ENCODE results near the gene FBXO31. TPM values are rescaled to one million over a fixed set of nuclear protein-coding genes. Genes with fewer than 3 reads are reported as not detected.
A peak's percentile ranks its signal among the peaks of the same experiment; 100 is the strongest.

FBXO31 gene
- total and polyA plus RNA-seq, 9 of the 15 experiments (the other 6 are each of a cell fraction or from before 2014, with no cell fraction given) = 0.18 to 33.3 (median 10.9) TPM

DNA sequence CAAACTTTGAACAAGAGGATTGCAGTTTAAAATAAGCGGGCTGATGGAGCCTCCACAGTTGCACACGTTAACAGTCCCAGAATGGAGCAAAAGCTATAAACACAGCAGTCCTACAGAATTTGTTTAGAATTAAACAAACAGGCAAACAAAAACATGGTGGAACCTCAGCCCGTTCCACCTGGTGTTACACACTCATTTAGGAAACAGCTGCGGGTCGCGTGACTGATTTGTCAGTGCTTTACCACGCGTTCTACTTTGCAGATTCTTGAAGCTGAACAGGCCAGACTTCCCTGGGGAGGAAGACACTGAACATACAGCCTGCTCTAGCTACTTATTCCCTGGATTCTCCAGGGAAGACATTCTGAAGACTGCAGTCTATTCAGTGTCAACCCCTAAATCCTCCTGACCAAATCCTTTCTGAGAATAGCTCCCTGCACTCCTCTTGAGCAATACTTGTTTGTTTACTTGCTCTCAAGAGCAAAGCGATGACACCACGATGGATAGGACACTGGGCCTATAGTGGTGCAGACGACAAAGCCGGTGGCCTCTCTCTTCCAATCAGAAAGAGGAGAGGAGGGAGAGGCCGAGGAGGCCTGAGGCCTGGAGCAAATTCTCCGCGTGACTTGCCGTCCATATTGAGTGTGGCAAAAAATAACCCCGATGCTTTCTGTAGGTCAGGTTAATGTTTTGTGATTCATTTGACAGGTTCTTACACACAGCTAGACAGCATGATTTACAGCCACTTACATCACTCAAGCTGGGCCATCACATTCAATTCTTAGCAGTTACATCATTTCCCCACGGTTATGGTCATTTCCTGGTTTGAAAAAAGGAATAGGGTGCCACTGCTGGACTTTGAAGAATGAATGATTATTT lies 4.6 kb upstream of the FBXO31 start (continued):
- TF ChIP-seq REST (IDR thresholded peaks at IDR 0.05; ENCODE audit: borderline replicate concordance) (no peak; the same call in 1 of the 2 replicates), REST (CRISPR knock-in tag; IDR thresholded peaks at IDR 0.05; ENCODE audit: low read depth) (no peak), ZNF699 (CRISPR knock-in tag; IDR thresholded peaks at IDR 0.05; ENCODE audit: insufficient replicate concordance) (no peak), ZNF655 (CRISPR knock-in tag; IDR thresholded peaks at IDR 0.05) (no peak)
- TF ChIP-seq, protein P1, sequence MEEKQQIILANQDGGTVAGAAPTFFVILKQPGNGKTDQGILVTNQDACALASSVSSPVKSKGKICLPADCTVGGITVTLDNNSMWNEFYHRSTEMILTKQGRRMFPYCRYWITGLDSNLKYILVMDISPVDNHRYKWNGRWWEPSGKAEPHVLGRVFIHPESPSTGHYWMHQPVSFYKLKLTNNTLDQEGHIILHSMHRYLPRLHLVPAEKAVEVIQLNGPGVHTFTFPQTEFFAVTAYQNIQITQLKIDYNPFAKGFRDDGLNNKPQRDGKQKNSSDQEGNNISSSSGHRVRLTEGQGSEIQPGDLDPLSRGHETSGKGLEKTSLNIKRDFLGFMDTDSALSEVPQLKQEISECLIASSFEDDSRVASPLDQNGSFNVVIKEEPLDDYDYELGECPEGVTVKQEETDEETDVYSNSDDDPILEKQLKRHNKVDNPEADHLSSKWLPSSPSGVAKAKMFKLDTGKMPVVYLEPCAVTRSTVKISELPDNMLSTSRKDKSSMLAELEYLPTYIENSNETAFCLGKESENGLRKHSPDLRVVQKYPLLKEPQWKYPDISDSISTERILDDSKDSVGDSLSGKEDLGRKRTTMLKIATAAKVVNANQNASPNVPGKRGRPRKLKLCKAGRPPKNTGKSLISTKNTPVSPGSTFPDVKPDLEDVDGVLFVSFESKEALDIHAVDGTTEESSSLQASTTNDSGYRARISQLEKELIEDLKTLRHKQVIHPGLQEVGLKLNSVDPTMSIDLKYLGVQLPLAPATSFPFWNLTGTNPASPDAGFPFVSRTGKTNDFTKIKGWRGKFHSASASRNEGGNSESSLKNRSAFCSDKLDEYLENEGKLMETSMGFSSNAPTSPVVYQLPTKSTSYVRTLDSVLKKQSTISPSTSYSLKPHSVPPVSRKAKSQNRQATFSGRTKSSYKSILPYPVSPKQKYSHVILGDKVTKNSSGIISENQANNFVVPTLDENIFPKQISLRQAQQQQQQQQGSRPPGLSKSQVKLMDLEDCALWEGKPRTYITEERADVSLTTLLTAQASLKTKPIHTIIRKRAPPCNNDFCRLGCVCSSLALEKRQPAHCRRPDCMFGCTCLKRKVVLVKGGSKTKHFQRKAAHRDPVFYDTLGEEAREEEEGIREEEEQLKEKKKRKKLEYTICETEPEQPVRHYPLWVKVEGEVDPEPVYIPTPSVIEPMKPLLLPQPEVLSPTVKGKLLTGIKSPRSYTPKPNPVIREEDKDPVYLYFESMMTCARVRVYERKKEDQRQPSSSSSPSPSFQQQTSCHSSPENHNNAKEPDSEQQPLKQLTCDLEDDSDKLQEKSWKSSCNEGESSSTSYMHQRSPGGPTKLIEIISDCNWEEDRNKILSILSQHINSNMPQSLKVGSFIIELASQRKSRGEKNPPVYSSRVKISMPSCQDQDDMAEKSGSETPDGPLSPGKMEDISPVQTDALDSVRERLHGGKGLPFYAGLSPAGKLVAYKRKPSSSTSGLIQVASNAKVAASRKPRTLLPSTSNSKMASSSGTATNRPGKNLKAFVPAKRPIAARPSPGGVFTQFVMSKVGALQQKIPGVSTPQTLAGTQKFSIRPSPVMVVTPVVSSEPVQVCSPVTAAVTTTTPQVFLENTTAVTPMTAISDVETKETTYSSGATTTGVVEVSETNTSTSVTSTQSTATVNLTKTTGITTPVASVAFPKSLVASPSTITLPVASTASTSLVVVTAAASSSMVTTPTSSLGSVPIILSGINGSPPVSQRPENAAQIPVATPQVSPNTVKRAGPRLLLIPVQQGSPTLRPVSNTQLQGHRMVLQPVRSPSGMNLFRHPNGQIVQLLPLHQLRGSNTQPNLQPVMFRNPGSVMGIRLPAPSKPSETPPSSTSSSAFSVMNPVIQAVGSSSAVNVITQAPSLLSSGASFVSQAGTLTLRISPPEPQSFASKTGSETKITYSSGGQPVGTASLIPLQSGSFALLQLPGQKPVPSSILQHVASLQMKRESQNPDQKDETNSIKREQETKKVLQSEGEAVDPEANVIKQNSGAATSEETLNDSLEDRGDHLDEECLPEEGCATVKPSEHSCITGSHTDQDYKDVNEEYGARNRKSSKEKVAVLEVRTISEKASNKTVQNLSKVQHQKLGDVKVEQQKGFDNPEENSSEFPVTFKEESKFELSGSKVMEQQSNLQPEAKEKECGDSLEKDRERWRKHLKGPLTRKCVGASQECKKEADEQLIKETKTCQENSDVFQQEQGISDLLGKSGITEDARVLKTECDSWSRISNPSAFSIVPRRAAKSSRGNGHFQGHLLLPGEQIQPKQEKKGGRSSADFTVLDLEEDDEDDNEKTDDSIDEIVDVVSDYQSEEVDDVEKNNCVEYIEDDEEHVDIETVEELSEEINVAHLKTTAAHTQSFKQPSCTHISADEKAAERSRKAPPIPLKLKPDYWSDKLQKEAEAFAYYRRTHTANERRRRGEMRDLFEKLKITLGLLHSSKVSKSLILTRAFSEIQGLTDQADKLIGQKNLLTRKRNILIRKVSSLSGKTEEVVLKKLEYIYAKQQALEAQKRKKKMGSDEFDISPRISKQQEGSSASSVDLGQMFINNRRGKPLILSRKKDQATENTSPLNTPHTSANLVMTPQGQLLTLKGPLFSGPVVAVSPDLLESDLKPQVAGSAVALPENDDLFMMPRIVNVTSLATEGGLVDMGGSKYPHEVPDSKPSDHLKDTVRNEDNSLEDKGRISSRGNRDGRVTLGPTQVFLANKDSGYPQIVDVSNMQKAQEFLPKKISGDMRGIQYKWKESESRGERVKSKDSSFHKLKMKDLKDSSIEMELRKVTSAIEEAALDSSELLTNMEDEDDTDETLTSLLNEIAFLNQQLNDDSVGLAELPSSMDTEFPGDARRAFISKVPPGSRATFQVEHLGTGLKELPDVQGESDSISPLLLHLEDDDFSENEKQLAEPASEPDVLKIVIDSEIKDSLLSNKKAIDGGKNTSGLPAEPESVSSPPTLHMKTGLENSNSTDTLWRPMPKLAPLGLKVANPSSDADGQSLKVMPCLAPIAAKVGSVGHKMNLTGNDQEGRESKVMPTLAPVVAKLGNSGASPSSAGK (IDR thresholded peaks at IDR 0.05) = peak; percentile 78

All from K562 (cell line).